ENCODE measurements around the gene EMILIN1. TPM values are rescaled to one million over a fixed set of nuclear protein-coding genes. Genes with fewer than 3 reads are reported as not detected.

The EMILIN1 gene
- total RNA-seq, 1 donor from 2014 or later, result 0.95 TPM

DNA sequence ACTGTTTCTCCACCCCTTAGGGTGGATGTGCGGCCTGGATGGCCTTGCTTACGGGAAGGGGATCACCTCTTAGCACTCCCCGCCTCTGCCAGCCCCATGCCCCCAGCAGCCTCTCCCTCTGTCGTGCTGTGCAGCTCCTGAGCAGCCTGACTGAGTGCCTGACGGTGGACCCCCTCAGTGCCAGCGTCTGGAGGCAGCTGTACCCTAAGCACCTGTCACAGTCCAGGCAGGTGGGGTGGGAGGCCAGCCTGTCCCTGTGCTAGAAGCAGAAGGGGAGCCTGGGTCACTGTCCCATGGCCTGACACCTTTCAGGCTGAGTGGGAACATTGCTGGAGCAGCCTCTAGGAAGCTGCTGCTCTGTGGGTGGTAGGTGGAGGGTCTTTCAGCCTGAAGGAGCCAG, 40.4 kb upstream of the EMILIN1 start:
- H3K4me1 ChIP-seq (ENCODE audit: insufficient read depth, low read length), result peaks cover 14% of the 10 kb centered on the region
- H3K36me3 ChIP-seq (ENCODE audit: insufficient read depth, low read length), result peaks cover 52% of the 10 kb centered on the region
- FAIRE-seq (no peak), DNase-seq (ENCODE audit: low read depth) (no peak)
- no peak overlapping the region for H3K9ac ChIP-seq (ENCODE audit: low read length)
- Mint-ChIP-seq H3K27me3 (ENCODE audit: low read depth, unreplicated experiment) (no peaks in the 10 kb centered on the region), H3K4me1 (ENCODE audit: low read depth, unreplicated experiment) (peaks cover 8% of the 10 kb centered on the region), H3K27ac (ENCODE audit: unreplicated experiment) (no peak overlapping the region), H3K9me3 (ENCODE audit: unreplicated experiment) (no peaks in the 10 kb centered on the region), H3K36me3 (ENCODE audit: low read depth, unreplicated experiment) (peaks cover 34% of the 10 kb centered on the region), H3K4me3 (ENCODE audit: unreplicated experiment) (no peak overlapping the region)
- H2AFZ ChIP-seq (ENCODE audit: low read depth, low read length), result no peak overlapping the region
- H3K4me2 ChIP-seq (ENCODE audit: low read length), result no peak overlapping the region
- H3K27me3 ChIP-seq (ENCODE audit: insufficient read depth, low read length), result no peaks in the 10 kb centered on the region
- no peak overlapping the region for H3K4me3 ChIP-seq (ENCODE audit: insufficient read depth, low read depth, low read length)
- TF ChIP-seq, protein P1, sequence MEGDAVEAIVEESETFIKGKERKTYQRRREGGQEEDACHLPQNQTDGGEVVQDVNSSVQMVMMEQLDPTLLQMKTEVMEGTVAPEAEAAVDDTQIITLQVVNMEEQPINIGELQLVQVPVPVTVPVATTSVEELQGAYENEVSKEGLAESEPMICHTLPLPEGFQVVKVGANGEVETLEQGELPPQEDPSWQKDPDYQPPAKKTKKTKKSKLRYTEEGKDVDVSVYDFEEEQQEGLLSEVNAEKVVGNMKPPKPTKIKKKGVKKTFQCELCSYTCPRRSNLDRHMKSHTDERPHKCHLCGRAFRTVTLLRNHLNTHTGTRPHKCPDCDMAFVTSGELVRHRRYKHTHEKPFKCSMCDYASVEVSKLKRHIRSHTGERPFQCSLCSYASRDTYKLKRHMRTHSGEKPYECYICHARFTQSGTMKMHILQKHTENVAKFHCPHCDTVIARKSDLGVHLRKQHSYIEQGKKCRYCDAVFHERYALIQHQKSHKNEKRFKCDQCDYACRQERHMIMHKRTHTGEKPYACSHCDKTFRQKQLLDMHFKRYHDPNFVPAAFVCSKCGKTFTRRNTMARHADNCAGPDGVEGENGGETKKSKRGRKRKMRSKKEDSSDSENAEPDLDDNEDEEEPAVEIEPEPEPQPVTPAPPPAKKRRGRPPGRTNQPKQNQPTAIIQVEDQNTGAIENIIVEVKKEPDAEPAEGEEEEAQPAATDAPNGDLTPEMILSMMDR (IDR thresholded peaks at IDR 0.05; ENCODE audit: insufficient read depth, low read depth, low read length), result no peak
- no peak for TF ChIP-seq EZH2 (IDR thresholded peaks at IDR 0.05; ENCODE audit: insufficient read depth, low read length)
- H3K27ac ChIP-seq (ENCODE audit: low read depth, low read length), result no peak overlapping the region
- no peaks in the 10 kb centered on the region for H3K9me3 ChIP-seq (ENCODE audit: insufficient read depth, low read depth, low read length)
- H3K79me2 ChIP-seq (ENCODE audit: insufficient read depth, low read length), result peaks cover 35% of the 10 kb centered on the region
- H4K20me1 ChIP-seq (ENCODE audit: insufficient read depth, low read length), result peaks cover 91% of the 10 kb centered on the region

GRCh38 chr2:27038631-27039339, 39.6 kb upstream of the EMILIN1 start:
- Mint-ChIP-seq H3K27me3 (ENCODE audit: low read depth, unreplicated experiment) (no peaks in the 10 kb centered on the region), H3K27ac (ENCODE audit: unreplicated experiment) (no peak overlapping the region), H3K9me3 (ENCODE audit: unreplicated experiment) (no peaks in the 10 kb centered on the region), H3K4me3 (ENCODE audit: unreplicated experiment) (no peak overlapping the region), H3K4me1 (ENCODE audit: low read depth, unreplicated experiment) (peaks cover 8% of the 10 kb centered on the region), H3K36me3 (ENCODE audit: low read depth, unreplicated experiment) (peaks cover 34% of the 10 kb centered on the region)
- no peak for FAIRE-seq
- Histone ChIP-seq H3K4me2 (ENCODE audit: low read length) (no peak overlapping the region), H3K79me2 (ENCODE audit: insufficient read depth, low read length) (peaks cover 28% of the 10 kb centered on the region), H3K9ac (ENCODE audit: low read length) (no peak overlapping the region), H3K27ac (ENCODE audit: low read depth, low read length) (no peak overlapping the region), H3K36me3 (ENCODE audit: insufficient read depth, low read length) (peaks cover 52% of the 10 kb centered on the region), H3K4me3 (ENCODE audit: insufficient read depth, low read depth, low read length) (no peak overlapping the region), H3K4me1 (ENCODE audit: insufficient read depth, low read length) (peaks cover 13% of the 10 kb centered on the region), H2AFZ (ENCODE audit: low read depth, low read length) (no peak overlapping the region), H3K9me3 (ENCODE audit: insufficient read depth, low read depth, low read length) (no peaks in the 10 kb centered on the region), H4K20me1 (ENCODE audit: insufficient read depth, low read length) (peaks cover 94% of the 10 kb centered on the region), H3K27me3 (ENCODE audit: insufficient read depth, low read length) (no peaks in the 10 kb centered on the region)
- TF ChIP-seq EZH2 (IDR thresholded peaks at IDR 0.05; ENCODE audit: insufficient read depth, low read length), result no peak
- TF ChIP-seq, protein P1 (IDR thresholded peaks at IDR 0.05; ENCODE audit: insufficient read depth, low read depth, low read length), result no peak
- no peak for DNase-seq (ENCODE audit: low read depth)

DNA sequence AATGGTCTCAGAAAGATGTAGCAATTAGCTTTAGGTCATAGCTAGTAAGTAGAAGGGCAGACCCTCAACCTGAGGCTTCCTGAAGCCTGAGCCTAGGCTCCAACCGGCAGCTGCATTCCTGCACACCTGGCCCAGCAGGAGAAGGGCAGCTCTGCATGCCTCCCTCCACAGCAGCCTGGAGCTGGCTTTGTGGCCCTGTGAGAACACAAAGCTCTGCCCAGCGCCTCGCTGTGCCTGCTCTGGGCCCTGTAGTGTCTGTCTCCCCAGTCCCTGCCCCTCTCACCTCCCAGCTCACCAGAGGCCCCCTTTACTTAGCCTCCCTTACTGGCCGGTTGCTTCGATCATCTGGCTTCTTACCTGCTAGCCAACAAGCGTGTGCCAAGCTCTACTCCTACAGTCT, 39.0 kb upstream of the EMILIN1 start:
- Mint-ChIP-seq H3K27ac (ENCODE audit: unreplicated experiment) (no peak overlapping the region), H3K9me3 (ENCODE audit: unreplicated experiment) (no peaks in the 10 kb centered on the region), H3K4me3 (ENCODE audit: unreplicated experiment) (no peak overlapping the region), H3K4me1 (ENCODE audit: low read depth, unreplicated experiment) (peaks cover 5% of the 10 kb centered on the region), H3K36me3 (ENCODE audit: low read depth, unreplicated experiment) (peaks cover 30% of the 10 kb centered on the region), H3K27me3 (ENCODE audit: low read depth, unreplicated experiment) (no peaks in the 10 kb centered on the region)
- TF ChIP-seq EZH2 (IDR thresholded peaks at IDR 0.05; ENCODE audit: insufficient read depth, low read length), result no peak
- TF ChIP-seq, protein P1 (IDR thresholded peaks at IDR 0.05; ENCODE audit: insufficient read depth, low read depth, low read length), result no peak
- DNase-seq (ENCODE audit: low read depth) (no peak), FAIRE-seq (no peak)
- H3K9ac ChIP-seq (ENCODE audit: low read length), result no peak overlapping the region
- peaks cover 21% of the 10 kb centered on the region for H3K79me2 ChIP-seq (ENCODE audit: insufficient read depth, low read length)
- H3K9me3 ChIP-seq (ENCODE audit: insufficient read depth, low read depth, low read length), result no peaks in the 10 kb centered on the region
- H3K4me1 ChIP-seq (ENCODE audit: insufficient read depth, low read length), result peaks cover 7% of the 10 kb centered on the region
- H2AFZ ChIP-seq (ENCODE audit: low read depth, low read length), result no peak overlapping the region
- no peaks in the 10 kb centered on the region for H3K27me3 ChIP-seq (ENCODE audit: insufficient read depth, low read length)
- peaks cover 52% of the 10 kb centered on the region for H3K36me3 ChIP-seq (ENCODE audit: insufficient read depth, low read length)
- no peak overlapping the region for H3K4me2 ChIP-seq (ENCODE audit: low read length)
- H3K4me3 ChIP-seq (ENCODE audit: insufficient read depth, low read depth, low read length), result no peak overlapping the region
- peaks cover 88% of the 10 kb centered on the region for H4K20me1 ChIP-seq (ENCODE audit: insufficient read depth, low read length)
- no peak overlapping the region for H3K27ac ChIP-seq (ENCODE audit: low read depth, low read length)

All from astrocyte (in vitro differentiated cells and primary cell).